Dermis microvascular lymphatic vessel endothelial cell (primary cell): ENCODE results near the gene ITGA5. TPM values are rescaled to one million over a fixed set of nuclear protein-coding genes. Genes with fewer than 3 reads are reported as not detected.

Source experiments
- DNase-seq, 2 donors: peaks; one replicate each; pipeline versions ENCODE4 v3.0.0 to v3.0.0-alpha.2; 2010; ENCODE audit warnings: low read depth in 2 of 2
- total RNA-seq: library from RNA; depleted of rRNA; stranded (reverse); fragments of >200 nt; gene quantifications from 2 replicates; pipeline ENCODE4 v1.2.1, GENCODE V29; 2014

ITGA5 gene
- total RNA-seq, 1 donor from 2014 or later: 299 TPM

DNA sequence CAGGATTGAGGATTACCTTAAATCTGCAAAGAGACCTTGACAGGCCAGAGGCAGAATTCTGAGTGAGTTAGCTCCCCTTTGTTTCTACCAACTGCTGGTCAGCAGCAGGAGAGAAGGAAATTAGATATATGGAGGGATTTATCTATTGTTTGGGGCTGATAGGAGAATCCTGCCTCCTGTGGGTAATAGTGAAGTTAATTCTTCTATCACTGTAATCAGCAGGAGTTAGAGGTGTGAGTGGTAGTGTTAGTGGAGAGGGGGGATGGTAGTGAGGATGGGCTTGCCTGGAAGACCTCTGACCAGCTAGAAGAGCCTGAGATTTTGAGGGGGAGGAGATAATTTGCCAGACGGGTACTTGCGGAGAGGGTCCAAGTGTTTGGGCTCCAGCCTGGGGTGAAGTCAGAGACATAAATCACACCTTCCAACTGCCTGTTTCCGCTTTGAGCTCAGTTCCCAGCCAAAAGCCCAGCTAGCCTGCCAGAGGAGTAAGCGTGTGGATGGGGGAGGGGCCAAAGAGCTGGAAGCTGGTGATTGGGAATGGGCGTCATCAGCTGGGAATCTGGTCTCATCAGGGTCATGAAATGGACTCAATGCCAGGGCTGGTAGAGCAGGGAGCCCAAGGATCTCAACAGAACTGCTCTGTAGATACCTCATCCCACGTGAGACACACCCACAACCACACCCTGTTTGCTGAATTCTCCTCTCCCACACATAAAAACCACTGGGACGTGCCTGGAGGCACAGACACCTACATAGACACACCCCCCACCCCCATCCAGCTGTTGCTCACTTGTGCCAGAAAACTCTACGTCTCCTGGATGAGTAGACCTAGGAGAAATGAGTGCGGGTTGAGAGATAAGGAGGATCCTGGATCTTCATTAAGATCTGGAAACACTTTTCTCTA, 13.1 kb upstream of the ITGA5 start:
- DNase-seq: peak; percentile 96 to 98

DNA sequence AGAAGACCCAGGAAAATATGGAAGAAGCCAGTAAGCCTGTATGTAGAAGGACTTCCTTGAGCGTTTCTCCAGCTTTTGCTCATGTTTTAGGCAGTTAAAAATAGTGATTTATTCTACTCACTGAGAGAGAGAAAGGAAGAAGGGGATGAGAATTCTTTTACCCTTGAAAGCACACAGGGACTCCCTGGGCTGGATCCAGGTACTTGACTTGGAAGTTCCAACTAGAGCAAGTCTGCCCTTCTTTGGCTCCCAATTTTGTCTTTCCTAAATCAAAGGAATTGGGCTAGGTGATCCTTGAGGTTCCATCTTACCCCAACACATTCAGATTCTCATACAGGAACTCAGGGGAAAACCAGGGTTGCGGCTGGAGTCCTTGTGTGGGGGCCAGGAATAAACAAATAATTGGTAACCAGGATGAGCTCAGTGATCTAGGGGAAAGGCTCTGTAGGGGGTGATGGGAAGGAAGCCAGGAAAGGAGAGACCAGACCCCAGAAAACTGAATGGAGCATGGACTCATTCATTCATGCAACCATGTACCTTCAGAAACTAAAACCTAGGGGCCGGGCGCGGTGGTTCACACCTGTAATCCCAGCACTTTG, 11.5 kb upstream of the ITGA5 start:
- peak; percentile 50 to 66 for DNase-seq

DNA sequence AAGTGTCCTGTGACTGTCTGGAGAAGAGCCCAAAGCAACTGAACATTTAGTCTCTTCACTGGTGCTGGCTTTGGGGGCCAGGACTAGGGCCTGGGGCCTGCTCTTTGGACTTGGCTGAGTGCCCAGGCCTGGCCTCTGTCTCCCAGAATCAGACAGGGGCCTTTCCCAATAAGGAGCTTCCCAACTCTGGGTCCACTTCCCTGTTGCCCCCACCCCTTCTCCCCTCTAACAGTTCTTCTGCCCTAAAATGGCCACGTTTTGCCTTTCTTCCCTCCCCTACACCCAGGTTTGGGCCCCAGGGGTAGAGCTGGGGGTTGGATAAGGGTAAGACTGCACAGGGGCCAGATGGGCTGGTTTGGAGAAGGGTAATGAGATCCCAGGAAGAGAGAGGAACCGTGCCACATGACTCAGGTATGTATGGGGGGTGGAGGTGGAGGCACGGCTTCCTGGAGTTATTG, 10.0 kb upstream of the ITGA5 start:
- DNase-seq: no peak

DNA sequence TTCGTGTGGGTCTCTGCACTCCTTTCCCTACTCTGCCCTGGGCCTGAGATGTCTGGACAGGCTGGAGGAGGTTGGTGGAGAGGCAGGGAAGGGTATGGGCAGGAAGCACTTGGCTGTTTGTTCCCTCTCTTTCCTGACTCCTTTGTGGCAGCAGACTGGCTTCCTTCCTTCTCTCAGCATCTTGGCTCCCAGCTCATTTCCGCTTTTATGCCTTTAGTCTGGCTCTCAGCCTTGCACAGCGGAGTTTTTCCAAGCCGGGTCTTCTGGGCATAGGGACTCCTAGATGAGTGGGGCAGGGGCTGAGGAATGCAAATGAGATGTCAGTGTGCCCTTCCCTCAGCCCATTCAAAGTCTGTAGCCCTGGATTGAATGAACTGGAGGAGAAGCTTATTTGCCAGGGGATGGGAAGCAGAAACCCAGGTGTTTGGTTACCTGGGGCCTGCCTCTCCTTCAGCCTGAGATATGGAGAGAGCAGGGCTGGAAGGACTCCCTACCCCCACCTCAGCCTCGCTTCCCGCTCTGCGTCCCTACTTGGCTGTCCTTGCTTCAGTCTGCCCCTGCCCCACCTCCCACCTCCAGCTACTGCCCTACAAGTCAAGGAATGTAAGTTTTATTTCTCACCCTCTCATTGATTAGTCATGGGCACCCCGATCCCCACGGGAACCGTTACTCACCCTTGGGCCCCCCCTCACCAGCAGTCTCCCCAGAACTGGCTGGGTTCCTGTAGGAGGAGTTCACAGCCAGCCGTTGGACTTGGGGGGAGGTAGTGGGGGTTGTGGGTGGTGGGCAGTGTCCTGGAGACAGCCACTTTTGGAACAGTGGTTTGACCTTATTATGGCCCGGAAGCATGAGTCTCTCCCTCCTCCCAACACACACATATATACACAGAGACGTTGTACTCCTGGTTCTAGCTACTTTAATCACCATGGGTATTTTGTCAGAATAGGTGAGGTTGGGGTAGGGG, 9.3 kb upstream of the ITGA5 start:
- DNase-seq: peak in 1 of 2 donors; percentile 94

DNA sequence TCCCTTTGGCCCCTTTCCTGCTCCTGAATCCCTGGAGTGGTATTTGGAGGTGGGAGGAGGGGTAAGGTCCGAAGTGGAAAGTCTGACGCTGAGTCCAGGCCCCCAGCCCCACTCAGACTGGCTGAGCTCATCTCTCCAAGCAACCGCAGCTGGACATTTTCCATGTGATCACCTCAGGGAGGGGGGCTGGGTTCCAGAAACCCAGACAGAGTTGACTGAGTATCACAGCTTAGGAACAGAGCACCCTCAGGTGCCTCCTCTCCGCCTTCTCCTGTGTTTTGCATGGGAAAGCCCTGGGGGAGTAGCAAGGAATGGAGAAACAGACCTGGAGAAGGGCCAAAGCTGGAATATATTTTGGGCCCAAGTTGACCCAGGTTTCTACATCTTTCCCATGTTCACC, 8.0 kb upstream of the ITGA5 start:
- peak in 1 of 2 donors; percentile 47 for DNase-seq

DNA sequence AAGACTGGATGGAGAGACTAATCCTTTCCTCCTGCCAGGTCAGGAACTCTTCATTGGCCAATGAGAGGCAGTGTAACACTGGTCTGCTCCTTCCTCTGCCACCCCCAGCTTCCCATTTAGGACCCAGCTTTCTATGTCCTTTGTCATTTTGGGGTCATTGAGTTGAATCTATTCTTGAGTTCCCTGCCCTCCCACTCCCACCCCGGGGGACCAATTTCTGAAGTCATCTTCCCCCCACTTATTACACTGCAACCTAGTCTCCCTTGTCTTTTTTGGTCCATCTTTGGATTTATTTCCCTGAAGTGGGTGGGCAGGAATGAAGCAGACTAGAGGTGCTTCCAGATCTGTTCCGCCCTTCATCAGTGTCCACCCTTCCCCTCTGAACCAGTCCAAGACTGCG, 7.6 kb upstream of the ITGA5 start:
- DNase-seq: no peak

DNA sequence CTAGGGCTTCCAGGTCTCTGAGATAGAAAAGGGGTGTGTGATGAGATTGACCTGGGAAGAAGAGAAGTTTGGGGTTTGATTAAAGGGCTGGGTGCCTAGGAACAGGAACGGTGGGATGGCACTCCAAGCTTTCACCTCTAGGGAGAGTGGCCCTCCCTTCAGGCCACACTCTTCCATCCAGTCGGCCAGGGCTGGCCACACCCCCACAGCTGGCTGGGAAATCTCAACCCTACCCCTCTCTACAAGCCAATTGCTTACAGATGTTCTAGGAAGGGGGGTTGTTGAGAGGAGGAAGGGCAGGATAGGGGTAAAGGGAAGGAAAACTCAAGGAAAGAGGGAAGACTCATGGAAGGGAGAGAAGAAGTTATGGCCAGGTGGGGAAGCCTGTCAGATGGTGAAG, 6.6 kb upstream of the ITGA5 start:
- DNase-seq: no peak

DNA sequence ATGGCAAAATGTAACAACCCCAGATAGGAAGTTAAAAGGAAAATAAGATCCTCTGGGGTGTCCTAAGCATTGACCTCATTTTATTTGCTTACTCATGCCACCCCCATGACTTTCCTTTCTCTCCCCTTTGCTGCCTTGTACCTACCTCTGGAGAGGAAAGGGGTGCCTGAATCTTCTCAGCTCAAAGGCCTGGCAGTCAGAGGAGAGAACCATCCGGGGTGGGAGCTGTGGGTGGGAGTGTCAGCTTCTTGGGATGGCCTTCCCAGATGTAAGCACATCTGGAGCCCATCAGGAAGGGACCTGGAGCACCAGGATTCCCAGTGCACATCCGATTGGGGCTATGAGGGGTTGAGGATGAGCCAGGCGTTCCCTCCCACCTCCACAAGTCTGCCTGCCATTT, 5.2 kb upstream of the ITGA5 start:
- DNase-seq: no peak

DNA sequence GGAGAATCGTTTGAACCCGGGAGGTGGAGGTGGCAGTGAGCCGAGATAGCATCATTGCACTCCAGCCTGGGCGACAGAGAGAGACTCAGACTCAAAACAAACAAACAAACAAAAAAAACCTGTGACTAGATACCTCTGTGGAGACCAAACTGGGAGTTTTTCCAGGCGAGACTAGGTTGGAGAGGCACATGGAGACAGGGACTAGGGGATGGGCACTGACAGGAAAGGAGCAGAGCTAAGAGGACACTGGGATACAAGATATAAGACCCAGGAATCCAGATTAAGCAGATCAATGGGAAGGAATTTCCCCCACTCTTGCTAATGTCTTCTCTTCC, 4.7 kb upstream of the ITGA5 start:
- DNase-seq: no peak

DNA sequence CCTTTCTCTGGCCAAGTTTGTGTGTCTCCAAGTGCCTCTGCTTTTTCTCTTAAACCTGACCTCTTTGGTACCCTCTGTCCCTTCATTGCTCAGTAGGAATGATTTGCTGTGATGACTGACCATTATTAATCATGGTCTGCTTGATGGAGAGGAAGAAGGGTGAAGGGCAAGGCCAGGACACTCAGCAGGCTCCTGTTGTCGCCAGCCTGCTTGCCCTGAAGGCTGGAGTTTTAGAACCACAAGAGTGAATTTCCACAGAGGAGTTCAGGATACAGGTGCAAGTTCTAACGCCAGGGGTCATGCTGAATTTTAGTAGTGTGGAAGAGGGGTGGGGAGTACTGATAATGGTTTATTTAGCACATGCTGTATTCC, 2.8 kb upstream of the ITGA5 start:
- no peak for DNase-seq

DNA sequence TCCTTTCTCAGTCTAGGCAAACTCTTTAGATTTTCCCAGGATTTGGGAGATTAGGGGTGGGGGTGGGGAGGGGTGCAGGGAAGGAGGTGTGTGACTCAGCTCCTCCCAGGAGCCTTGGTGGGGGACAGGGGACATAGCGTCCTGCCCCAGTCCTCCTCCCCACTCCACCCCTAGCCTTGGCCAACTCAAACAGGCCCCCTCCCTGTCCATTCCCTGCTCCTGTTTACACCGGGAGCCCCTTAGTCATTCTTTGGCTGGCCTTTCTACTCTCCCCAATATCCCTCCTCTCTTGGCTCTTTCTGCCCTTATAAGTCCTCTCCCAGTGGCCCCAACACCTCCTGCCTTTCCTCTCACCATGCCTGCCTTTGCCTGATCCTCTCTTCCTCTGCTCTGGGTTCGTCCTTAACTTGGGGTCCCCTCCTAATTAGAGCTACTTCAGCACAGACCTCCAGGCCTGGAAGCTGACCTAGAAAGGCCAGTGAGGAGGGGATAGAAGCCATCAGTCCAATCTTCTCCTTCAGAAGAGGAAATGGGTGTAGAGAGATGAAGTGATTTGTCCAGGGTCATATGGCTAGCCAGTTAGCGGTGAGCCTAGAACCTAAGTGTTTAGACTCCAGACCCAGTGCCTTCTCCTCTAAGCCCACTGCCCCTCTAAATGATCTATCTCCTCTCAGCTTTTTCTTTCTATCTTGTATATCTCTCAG, 2.3 kb upstream of the ITGA5 start:
- DNase-seq: peak in 1 of 2 donors; percentile 74

DNA sequence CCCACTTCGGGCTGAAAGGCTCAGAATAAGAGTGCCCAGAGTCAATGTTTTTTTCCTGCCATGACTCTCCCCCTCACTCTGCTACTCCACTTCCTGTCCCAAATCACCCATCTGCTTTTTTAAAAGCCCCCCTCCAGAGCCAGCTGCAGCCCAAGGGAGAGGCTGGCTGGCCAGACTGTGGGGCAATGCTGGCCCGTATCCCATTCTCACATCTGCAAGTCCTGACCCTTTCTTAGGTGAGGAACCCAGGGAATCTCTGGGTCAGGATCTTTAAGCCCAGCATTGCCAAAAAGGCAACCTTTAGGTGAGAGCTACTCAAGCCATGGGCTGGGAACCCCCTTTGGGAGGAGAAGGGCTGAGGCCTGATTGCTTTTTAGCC, 1.7 kb upstream of the ITGA5 start:
- no peak for DNase-seq

DNA sequence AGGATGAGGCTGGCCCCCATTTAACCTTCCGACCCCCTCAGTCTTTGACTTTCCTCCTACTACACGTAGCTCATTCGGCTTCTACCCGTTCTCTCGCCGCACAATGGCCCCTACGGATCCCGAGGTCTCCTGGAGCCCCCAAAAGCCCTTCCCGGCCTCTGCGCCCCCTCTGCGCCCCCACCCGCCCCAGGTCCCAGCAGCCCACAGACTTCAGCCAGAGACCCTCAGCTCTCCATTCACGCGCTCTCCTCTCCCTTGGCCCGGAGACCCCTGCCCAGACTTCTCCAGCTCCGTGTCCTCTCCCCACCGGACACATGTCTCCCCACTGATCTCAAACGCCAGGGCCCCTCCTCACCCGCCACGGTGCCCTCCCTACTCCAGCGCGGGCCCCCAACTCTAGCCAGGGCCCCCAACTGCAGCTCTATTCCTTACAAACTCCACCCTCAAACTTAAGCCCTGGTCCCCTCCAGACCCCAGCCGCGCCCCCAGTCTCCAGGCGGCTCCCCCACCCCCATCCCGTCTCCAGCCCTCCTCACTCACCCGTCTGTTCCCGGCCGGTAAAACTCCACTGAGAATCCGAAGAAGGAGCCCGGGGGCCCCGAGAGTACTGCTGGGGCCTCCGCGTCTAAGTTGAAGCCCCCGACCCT, 502 bp downstream of the ITGA5 start:
- DNase-seq: no peak

DNA sequence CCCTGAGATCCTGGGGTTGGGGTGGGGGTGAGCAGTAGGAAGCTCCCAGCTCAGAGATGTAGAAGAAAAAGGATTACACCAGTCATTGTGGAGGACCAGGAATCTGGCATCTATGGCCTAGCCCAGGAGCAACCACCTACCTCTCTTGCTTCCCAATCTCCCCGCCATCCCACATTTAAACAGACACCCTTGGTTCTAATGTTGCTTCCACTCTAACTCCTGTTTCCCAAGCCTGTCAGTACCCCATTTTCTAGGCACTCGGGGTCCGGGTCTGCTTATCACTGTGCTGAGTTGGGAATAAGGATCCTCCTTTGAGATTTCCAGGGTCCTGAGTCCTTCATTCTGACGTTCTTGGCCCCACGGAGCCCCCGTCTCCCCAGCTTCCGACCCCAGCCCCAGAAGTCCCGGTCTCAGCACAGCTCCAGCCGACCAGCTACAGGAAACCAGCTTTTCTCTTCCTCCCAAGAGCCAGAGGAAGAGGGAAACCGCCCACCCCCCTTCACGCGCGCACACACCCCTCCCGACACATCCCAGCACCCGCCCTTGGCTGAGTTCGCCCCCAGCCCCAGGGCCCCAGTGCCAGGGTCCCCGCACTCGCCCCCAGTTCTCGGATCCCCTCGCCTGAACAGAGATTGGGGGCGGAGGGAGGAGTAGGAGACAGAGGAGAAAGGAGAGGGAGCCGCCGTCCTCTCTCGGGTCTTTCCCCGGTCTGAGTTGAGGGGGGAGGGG, 1.2 kb downstream of the ITGA5 start:
- DNase-seq: peak in 1 of 2 donors; percentile 62

DNA sequence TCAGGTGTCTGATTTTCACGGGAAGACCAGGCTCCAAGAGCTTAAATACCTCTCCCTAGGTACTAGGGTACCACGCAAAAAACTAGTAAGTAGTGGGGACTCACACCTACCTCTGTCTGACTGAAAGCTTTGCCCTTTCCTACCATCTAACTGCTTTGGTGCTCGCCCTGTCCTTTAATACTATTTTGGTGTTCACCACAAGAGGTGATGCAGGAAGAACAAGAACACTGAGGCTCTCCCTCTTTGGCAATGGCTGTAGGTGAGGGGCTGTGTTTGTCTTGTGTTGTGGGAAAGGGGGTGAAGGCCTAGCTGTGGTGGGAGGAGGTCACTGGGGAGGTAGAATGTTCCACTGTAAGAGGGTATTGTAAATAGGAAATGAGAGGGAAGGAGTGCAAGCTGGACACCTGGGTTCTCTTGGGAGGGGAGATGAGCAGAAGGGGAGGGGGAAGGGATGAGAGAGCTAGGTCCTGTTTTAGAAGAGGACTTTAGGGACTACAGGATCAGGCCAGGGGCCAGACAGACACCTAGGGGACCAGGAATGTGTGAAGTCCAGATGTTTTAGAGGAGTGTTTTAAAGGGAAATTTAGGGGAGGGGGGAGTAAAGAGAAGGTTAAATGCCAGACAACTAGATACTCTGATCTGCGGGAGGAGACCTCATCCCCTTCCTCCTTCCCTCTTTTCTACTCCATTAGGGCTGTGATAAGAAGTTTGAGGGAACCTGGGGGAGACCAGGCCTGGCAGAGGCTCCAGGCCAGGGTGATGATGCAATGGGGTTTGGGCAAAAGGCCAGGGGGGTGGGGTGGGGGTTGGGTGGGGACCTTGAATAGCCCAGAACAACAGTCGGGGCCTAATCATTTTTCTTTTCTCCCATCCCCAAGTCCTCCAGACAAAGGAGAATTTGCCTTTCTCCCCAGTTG, 2.1 kb downstream of the ITGA5 start:
- DNase-seq: no peak

DNA sequence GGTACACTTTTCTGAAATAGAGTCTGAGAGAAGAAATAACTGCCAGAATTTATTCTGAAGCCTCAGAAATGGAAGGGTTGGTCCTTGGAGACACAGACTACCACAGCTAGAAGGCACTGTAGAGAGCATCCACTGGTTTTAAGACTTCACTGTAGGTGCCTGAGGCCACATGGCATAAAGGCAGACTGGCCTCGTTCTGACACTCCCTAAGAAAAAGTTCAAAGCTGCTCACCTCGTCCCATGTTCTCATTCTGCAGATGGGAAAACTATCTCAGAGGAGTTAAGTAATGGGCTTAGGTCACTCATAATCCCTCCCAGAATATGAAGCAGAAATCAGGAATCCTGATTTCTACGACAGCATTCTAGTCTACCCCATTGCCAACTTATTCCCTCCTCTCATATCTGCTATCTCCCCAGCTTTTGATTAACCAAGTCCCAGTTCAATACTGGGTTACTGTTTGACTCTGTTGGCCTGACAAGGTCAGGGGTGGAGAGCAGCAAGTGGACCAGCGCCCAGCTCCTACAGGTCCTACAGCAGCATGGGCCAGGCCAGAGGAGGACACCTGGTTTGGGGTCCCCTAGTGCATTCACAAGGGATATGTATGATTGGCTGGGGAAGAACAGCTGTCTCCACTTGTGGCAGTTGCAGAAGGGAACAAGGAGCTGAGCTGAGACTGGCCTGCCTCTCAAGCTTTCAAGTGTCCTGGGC, 3.7 kb downstream of the ITGA5 start:
- no peak for DNase-seq

DNA sequence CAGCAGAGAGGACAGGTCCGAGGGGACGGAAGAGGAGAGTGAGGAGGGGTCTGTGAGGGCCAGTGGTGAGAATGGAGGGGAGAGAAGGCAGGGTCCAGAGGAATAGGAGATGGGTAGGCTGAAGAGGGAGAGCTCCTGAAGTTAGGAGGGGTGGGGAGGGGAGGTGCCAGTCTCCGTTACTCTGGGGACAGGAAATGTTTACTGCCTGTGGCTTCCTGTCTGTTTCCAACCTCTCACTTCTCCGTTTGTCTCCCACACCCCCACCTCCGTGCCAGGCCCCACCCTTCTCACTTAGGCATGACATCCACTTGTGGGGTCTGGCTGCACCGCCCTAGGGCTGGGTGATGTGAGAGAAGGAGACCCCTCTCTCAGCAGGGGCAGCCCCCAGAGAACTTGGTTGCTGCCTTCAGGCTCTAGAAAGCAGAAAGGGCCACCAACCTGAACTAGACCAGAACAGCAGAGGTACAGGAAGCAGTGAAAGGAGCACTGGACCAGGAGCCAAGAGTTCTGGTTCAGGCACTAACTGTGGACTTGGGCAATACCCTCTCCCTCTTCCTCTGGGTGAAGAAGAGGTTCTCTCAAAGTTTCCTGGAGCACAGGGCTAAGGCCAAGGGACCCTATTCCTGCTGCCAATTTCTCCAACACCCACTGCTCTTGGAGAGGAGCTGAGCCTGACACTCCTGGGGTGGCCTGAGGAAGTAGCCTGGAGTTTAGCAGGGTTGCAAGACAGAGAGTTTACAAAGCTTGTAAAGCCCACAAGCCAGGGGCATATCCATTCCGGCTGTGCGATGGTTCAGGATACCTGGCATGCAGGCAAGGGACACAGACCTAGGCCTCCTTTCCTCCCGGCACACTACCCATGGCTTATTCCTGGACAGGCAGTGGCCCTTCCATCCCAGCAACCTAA, 5.5 kb downstream of the ITGA5 start:
- peak in 1 of 2 donors; percentile 92 for DNase-seq
